Adrenal gland (tissue), 12 donors: ENCODE measurements around the gene GPSM3. TPM values are rescaled to one million over a fixed set of nuclear protein-coding genes. Genes with fewer than 3 reads are reported as not detected.
A peak's percentile ranks its signal among the peaks of the same experiment; 100 is the strongest.

Source experiments
- DNase-seq, 7 donors: peaks; one replicate each; pipeline ENCODE4 v3.0.0-alpha.2; 2019 to 2020
- H3K27ac ChIP-seq, 5 donors: fragments of 200-600 bp; sonication (generic) in 4 of 5; 1 replicate in 3 of 5; 2 replicates in 2 of 5; pipeline versions ENCODE4 v1.5.1 to v1.8.0; 2016 to 2020; ENCODE audit warnings: mild to moderate bottlenecking in 1 of 5
- H3K27me3 ChIP-seq: fragments of 200-600 bp; 2 replicates; pipeline ENCODE4 v1.8.0; 2021
- H3K36me3 ChIP-seq, 2 donors: fragments of 200-600 bp; replicated peaks in 1 of 2; 1 replicate in 1 of 2; 2 replicates in 1 of 2; pipeline versions ENCODE4 v1.5.1 to v1.8.0; 2018 to 2022
- H3K4me1 ChIP-seq, 2 donors: fragments of 200-600 bp; replicated peaks in 1 of 2; 1 replicate in 1 of 2; 2 replicates in 1 of 2; pipeline versions ENCODE4 v1.5.1 to v1.8.0; 2018 to 2021
- H3K4me3 ChIP-seq, 4 donors: fragments of 200-600 bp; sonication (generic) in 3 of 4; one replicate each; pipeline ENCODE4 v1.5.1; 2016 to 2018
- H3K9me3 ChIP-seq, 3 donors: fragments of 200-600 bp; sonication (generic) in 1 of 3; replicated peaks in 1 of 3; 1 replicate in 2 of 3; 2 replicates in 1 of 3; pipeline versions ENCODE4 v1.5.1 to v1.8.0; 2016 to 2021
- POLR2A ChIP-seq, 2 donors: fragments of 450-650 bp; IDR thresholded peaks; one replicate each; pipeline ENCODE4 v1.6.1; 2017; ENCODE audit warnings: antibody characterized with exemption in 2 of 2, mild to moderate bottlenecking in 2 of 2, moderate library complexity in 1 of 2
- WGBS, 4 donors: extraction: QIAGEN DNeasy Blood & Tissue Kit in 2 of 4; methylation state at CpG; one replicate each; pipeline versions ENCODE4 v1.1.5 to v1.1.7; 2013 to 2017; 5-methylcytosine and 5-hydroxymethylcytosine counted together
- intact Hi-C, 2 donors: fragments of 100-400 bp; cut with DNase I; formaldehyde crosslinking; loops; one replicate each; pipeline versions ENCODE4 v1.14.1 to v1.15.0; 2022 to 2023
- polyA plus RNA-seq, 3 donors: library from polyadenylated mRNA; stranded (reverse); fragments of 200-250 nt in 2 of 3; fragments of 350-450 nt in 1 of 3; fragmentation: Illumina TruSeq in 1 of 3; extraction: RNeasy Lipid Tissue Mini Kit (QIAGEN cat#74804) in 1 of 3; gene quantifications; one replicate each; pipeline ENCODE4 v1.2.3, GENCODE V29; 2013 to 2014
- total RNA-seq, 9 donors: library from RNA; depleted of rRNA in 4 of 9; stranded (reverse); fragments of >200 nt in 4 of 9; fragments of 120-200 nt in 1 of 9; fragmentation: NEBNext Ultra II Directional in 1 of 9; extraction: Animal tissue kit (Norgen Biotek cat#: 25700) in 1 of 9; gene quantifications; one replicate each; pipeline versions ENCODE4 v1.1.0 to v1.2.4, GENCODE V29; 2013 to 2023
- TF ChIP-seq, protein P1 (sequence below), 6 experiments: fragments of 450-650 bp in 4 of 6; fragments of 200-600 bp in 2 of 6; sonication (generic) in 1 of 6; IDR thresholded peaks; 1 replicate in 5 of 6; 2 replicates in 1 of 6; pipeline versions ENCODE4 v1.5.1 to v1.8.0; 2016 to 2021; ENCODE audit warnings: antibody characterized with exemption in 6 of 6, mild to moderate bottlenecking in 2 of 6, moderate library complexity in 1 of 6
- donor health status: healthy with polysubstance abuse.
- donor health status: Bipolar disorder and iron deficiency.
- donor health status: DM: yes; HTN: yes; CAD: no.
- donor health status: DM: no; HTN: no; CAD: no.
- donor health status: DM: no; HTN: no; CAD: no.
- donor health status: DM: yes; HTN: yes; CAD: no.

Gene GPSM3
- total and polyA plus RNA-seq, 12 donors, result 3.8 to 40.3 (median 17.6) TPM

GRCh38 chr6:32173051-32173727 lies 19.3 kb downstream of the GPSM3 start:
- no peak for DNase-seq
- Histone ChIP-seq H3K9me3 (no peaks in the 10 kb centered on the region), H3K4me3 (no peak overlapping the region), H3K4me1 (peaks cover 23 to 31% of the 10 kb centered on the region in 2 donors), H3K27ac (no peak overlapping the region), H3K27me3 (no peaks in the 10 kb centered on the region), H3K36me3 (peaks cover 0 to 22% of the 10 kb centered on the region in 2 donors)
- TF ChIP-seq POLR2A (IDR thresholded peaks at IDR 0.05), result no peak
- TF ChIP-seq, protein P1, sequence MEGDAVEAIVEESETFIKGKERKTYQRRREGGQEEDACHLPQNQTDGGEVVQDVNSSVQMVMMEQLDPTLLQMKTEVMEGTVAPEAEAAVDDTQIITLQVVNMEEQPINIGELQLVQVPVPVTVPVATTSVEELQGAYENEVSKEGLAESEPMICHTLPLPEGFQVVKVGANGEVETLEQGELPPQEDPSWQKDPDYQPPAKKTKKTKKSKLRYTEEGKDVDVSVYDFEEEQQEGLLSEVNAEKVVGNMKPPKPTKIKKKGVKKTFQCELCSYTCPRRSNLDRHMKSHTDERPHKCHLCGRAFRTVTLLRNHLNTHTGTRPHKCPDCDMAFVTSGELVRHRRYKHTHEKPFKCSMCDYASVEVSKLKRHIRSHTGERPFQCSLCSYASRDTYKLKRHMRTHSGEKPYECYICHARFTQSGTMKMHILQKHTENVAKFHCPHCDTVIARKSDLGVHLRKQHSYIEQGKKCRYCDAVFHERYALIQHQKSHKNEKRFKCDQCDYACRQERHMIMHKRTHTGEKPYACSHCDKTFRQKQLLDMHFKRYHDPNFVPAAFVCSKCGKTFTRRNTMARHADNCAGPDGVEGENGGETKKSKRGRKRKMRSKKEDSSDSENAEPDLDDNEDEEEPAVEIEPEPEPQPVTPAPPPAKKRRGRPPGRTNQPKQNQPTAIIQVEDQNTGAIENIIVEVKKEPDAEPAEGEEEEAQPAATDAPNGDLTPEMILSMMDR (IDR thresholded peaks at IDR 0.05), result no peak
- intact Hi-C loops, result no loop called here
- 72 to 86% (median 79%) methylated on average over 4 of the region's 4 CpGs for WGBS, 4 donors

DNA sequence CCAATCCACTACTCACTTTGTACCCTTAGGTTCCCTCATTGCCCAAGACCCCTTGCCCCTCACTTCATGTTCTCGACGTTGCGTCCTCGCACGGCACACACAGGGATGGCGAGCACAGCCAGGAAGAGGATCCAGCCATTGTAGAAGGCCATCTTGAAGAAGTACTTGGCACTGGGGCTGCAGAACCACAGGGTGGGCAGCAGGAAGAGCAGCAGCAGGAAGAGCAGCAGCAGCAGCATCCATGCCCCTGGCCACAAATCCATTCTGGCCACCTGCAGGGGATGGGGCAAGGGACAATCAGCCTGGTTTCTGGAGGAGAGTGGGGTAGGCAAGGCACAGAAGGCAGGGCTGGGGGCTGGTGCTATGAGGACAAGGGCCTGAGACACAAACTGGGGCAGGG lies 21.2 kb downstream of the GPSM3 start:
- H3K36me3 ChIP-seq, result peaks cover 0 to 41% of the 10 kb centered on the region in 2 donors
- TF ChIP-seq, protein P1 (IDR thresholded peaks at IDR 0.05), result no peak
- TF ChIP-seq POLR2A (IDR thresholded peaks at IDR 0.05), result no peak
- no peaks in the 10 kb centered on the region for H3K9me3 ChIP-seq
- no peak overlapping the region for H3K27ac ChIP-seq
- intact Hi-C loops, result no loop called here
- WGBS, 4 donors, result 94 to 97% (median 95%) methylated on average over 6 of the region's 6 CpGs
- H3K27me3 ChIP-seq, result no peaks in the 10 kb centered on the region
- no peak overlapping the region for H3K4me3 ChIP-seq
- peaks cover 11 to 18% of the 10 kb centered on the region in 2 donors for H3K4me1 ChIP-seq
- no peak for DNase-seq

DNA sequence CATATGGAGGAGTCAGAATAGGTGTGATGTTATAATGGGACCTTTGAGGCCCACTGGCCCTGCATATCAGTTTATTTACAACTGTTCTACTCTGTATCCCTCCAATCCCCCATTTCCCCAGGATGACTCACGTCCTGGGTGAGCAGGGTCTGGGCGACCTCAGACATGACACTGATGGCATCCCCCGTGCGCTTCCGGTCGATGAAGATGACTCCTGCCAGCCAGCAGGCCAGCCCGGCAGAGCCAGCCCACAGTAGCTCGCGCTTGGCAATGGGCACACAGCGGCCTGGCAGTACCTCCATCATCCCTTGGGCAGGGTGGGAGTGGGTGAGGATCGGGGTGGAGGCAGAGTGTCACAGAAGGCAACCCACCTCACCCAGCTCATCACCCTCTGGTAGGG lies 22.1 kb downstream of the GPSM3 start:
- no peaks in the 10 kb centered on the region for H3K9me3 ChIP-seq
- intact Hi-C loops, result no loop called here
- H3K4me1 ChIP-seq, result peaks cover 6 to 15% of the 10 kb centered on the region in 2 donors
- H3K4me3 ChIP-seq, result no peak overlapping the region
- no peak for TF ChIP-seq POLR2A (IDR thresholded peaks at IDR 0.05)
- TF ChIP-seq, protein P1 (IDR thresholded peaks at IDR 0.05), result no peak
- WGBS, 4 donors, result 91 to 97% (median 94%) methylated on average over 8 to 11 of the region's 11 CpGs
- H3K27ac ChIP-seq, result no peak overlapping the region
- H3K27me3 ChIP-seq, result no peaks in the 10 kb centered on the region
- no peak for DNase-seq
- peaks cover 0 to 41% of the 10 kb centered on the region in 2 donors for H3K36me3 ChIP-seq

- Histone ChIP-seq H3K36me3 (peaks cover 0 to 41% of the 10 kb centered on the region in 2 donors), H3K4me3 (no peak overlapping the region), H3K9me3 (no peaks in the 10 kb centered on the region), H3K27me3 (no peaks in the 10 kb centered on the region), H3K27ac (peak overlapping the region in 1 of 5 donors; percentile 10), H3K4me1 (peaks cover 0 to 6% of the 10 kb centered on the region in 2 donors)
- TF ChIP-seq POLR2A (IDR thresholded peaks at IDR 0.05), result no peak
- TF ChIP-seq, protein P1 (IDR thresholded peaks at IDR 0.05), result no peak
- WGBS, 4 donors, result 74 to 89% (median 84%) methylated on average over 7 to 11 of the region's 11 CpGs
- DNase-seq, result no peak
- intact Hi-C loops, result loop anchor here in 1 of 2 donors (10.0 kb wide), 1 partner anchor 54 kb away; no protein-coding TSS in a partner anchor
Measured at GRCh38 chr6:32168807-32169591, 23.4 kb downstream of the GPSM3 start.
